Sigmoid colon (tissue), 4 donors: ENCODE data around the gene LHFPL6.

ENCODE experiments used
- EP300 ChIP-seq, 4 donors: sonication (generic); formaldehyde crosslinking; IDR thresholded peaks; one replicate each; pipeline ENCODE4 v1.6.1; 2017; ENCODE audit warnings: antibody characterized with exemption in 4 of 4
- POLR2A ChIP-seq, 2 donors: fragments of 450-650 bp; IDR thresholded peaks; one replicate each; pipeline ENCODE4 v1.6.1; 2016; ENCODE audit warnings: antibody characterized with exemption in 2 of 2, mild to moderate bottlenecking in 2 of 2, moderate library complexity in 2 of 2
- POLR2AphosphoS5 ChIP-seq, 4 donors: sonication (generic); formaldehyde crosslinking; IDR thresholded peaks; one replicate each; pipeline ENCODE4 v1.6.1; 2017; ENCODE audit warnings: antibody characterized with exemption in 4 of 4
- TF ChIP-seq, protein P1 (sequence below), 4 experiments: fragments of 450-650 bp in 3 of 4; fragments of 200-600 bp in 1 of 4; IDR thresholded peaks; one replicate each; pipeline ENCODE4 v1.5.1; 2016 to 2019; ENCODE audit warnings: antibody characterized with exemption in 4 of 4, mild to moderate bottlenecking in 3 of 4, moderate library complexity in 2 of 4

DNA sequence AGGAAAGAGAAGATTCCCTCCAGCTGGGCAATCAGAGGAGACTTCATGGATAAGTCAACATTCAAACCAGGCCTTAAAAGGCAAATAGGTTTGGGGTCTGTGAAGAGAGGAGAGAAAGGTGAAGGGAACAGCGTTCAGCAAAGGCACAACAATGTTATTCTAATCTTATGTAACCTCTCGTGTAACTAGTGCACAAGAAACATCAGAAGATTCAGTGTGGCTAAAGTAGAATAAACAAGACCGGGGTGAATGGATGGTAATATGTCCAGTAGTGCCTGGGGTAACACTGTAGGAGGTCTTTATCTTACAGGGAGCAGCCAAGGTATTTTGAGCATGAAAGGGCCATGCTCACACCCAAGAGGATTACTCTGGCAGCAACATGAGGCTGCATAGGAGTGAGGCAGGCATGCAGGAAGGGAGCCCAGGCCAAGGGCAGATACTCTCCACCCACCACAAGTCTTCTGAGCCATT is 24.1 kb downstream of the LHFPL6 start:
- TF ChIP-seq, protein P1, sequence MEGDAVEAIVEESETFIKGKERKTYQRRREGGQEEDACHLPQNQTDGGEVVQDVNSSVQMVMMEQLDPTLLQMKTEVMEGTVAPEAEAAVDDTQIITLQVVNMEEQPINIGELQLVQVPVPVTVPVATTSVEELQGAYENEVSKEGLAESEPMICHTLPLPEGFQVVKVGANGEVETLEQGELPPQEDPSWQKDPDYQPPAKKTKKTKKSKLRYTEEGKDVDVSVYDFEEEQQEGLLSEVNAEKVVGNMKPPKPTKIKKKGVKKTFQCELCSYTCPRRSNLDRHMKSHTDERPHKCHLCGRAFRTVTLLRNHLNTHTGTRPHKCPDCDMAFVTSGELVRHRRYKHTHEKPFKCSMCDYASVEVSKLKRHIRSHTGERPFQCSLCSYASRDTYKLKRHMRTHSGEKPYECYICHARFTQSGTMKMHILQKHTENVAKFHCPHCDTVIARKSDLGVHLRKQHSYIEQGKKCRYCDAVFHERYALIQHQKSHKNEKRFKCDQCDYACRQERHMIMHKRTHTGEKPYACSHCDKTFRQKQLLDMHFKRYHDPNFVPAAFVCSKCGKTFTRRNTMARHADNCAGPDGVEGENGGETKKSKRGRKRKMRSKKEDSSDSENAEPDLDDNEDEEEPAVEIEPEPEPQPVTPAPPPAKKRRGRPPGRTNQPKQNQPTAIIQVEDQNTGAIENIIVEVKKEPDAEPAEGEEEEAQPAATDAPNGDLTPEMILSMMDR (IDR thresholded peaks at IDR 0.05), result no peak
- TF ChIP-seq POLR2AphosphoS5 (IDR thresholded peaks at IDR 0.05) (no peak), POLR2A (IDR thresholded peaks at IDR 0.05) (no peak), EP300 (IDR thresholded peaks at IDR 0.05) (no peak)
